GM23338 (cell line): ENCODE results near the gene KCNN3.

Experiments used
- POLR2AphosphoS5 ChIP-seq: IDR thresholded peaks from 2 replicates; pipeline ENCODE4 v1.6.1; 2016; ENCODE audit warnings: antibody characterized with exemption, low read depth
- TF ChIP-seq, protein P1 (sequence below), 2 experiments: fragments of 200-600 bp in 1 of 2; sonication (generic) in 1 of 2; conservative IDR thresholded peaks; 2 replicates each; pipeline versions ENCODE4 v1.5.1 to v1.6.1; 2016 to 2017; ENCODE audit warnings: antibody characterized with exemption in 2 of 2, low read depth in 2 of 2, mild to moderate bottlenecking in 2 of 2, moderate library complexity in 1 of 2

- TF ChIP-seq, protein P1, sequence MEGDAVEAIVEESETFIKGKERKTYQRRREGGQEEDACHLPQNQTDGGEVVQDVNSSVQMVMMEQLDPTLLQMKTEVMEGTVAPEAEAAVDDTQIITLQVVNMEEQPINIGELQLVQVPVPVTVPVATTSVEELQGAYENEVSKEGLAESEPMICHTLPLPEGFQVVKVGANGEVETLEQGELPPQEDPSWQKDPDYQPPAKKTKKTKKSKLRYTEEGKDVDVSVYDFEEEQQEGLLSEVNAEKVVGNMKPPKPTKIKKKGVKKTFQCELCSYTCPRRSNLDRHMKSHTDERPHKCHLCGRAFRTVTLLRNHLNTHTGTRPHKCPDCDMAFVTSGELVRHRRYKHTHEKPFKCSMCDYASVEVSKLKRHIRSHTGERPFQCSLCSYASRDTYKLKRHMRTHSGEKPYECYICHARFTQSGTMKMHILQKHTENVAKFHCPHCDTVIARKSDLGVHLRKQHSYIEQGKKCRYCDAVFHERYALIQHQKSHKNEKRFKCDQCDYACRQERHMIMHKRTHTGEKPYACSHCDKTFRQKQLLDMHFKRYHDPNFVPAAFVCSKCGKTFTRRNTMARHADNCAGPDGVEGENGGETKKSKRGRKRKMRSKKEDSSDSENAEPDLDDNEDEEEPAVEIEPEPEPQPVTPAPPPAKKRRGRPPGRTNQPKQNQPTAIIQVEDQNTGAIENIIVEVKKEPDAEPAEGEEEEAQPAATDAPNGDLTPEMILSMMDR (conservative IDR thresholded peaks at IDR 0.05; ENCODE audit: low read depth in 2 of 2) = no peak
- TF ChIP-seq POLR2AphosphoS5 = no peak
Observed at GRCh38 chr1:154773551-154773950, 96.5 kb downstream of the KCNN3 start.
